ENCODE data around the gene PDGFRA.
"Not testable (repeated sequence)": the region's sequence is repeated elsewhere in the genome, so short reads cannot be mapped to it uniquely, and the experiment has no call there.

GRCh38 chr4:54252312-54252711, 23.2 kb downstream of the PDGFRA start:
- TF ChIP-seq CTCF, POLR2A (IDR thresholded peaks at IDR 0.05): not testable (repeated sequence)
